IgD-negative memory B cell (primary cell): ENCODE data around the gene FAM169A. TPM values are rescaled to one million over a fixed set of nuclear protein-coding genes. Genes with fewer than 3 reads are reported as not detected.
"Not testable (repeated sequence)": the region's sequence is repeated elsewhere in the genome, so short reads cannot be mapped to it uniquely, and the experiment has no call there.

ENCODE experiments used
- H3K27ac Mint-ChIP-seq, 3 donors: one replicate each; pipeline ENCODE4 v1.8.0; 2020 to 2022; ENCODE audit warnings: mild to moderate bottlenecking in 3 of 3, mixed read lengths in 3 of 3, moderate library complexity in 1 of 3
- H3K27me3 Mint-ChIP-seq: one replicate; pipeline ENCODE4 v1.8.0; 2021; ENCODE audit warnings: mixed read lengths
- H3K36me3 Mint-ChIP-seq: one replicate; pipeline ENCODE4 v1.8.0; 2020; ENCODE audit warnings: mild to moderate bottlenecking, mixed read lengths
- H3K4me1 Mint-ChIP-seq, 3 donors: one replicate each; pipeline ENCODE4 v1.8.0; 2020 to 2022; ENCODE audit warnings: mixed read lengths in 3 of 3, mild to moderate bottlenecking in 1 of 3
- H3K4me3 Mint-ChIP-seq, 4 donors: one replicate each; pipeline ENCODE4 v1.8.0; 2020 to 2022; ENCODE audit warnings: mild to moderate bottlenecking in 4 of 4, mixed read lengths in 4 of 4, moderate library complexity in 3 of 4
- H3K9me3 Mint-ChIP-seq, 3 donors: one replicate each; pipeline ENCODE4 v1.8.0; 2020 to 2021; ENCODE audit warnings: mixed read lengths in 3 of 3, mild to moderate bottlenecking in 1 of 3
- polyA plus RNA-seq: library from polyadenylated mRNA; unstranded; fragments of 300-500 nt; fragmentation: Illumina TruSeq; gene quantifications from one replicate; pipeline ENCODE4 v1.2.3, GENCODE V29; 2021

FAM169A gene
- polyA plus RNA-seq: 1.6 TPM

GRCh38 chr5:74865804-74866595 lies at the start of gene FAM169A:
TSS of gene FAM169A (minus strand) at chr5:74866387. CDS start at chr5:74841676, 24,711 bp downstream.
- Mint-ChIP-seq H3K27ac (peak within 1 kb of the TSS in 2 of 3 donors; percentile 74 to 84), H3K4me1 (peaks cover 0 to 17% (median 0%) of the 10 kb centered on the region in 3 donors), H3K9me3 (no peaks in the 10 kb centered on the region), H3K27me3 (peaks cover 22% of the 10 kb centered on the region), H3K36me3 (no peaks in the 10 kb centered on the region), H3K4me3 (peak within 1 kb of the TSS; percentile 86 to 89 (median 88))

GRCh38 chr5:74915488-74915887 lies 49.3 kb upstream of the FAM169A start:
- H3K27ac Mint-ChIP-seq: no peak overlapping the region
- H3K4me1 Mint-ChIP-seq: peaks cover 0 to 1% (median 0%) of the 10 kb centered on the region in 3 donors
- H3K4me3 Mint-ChIP-seq: peak overlapping the region in 1 of 4 donors; percentile 40
- peaks cover 0 to 2% (median under 1%) of the 10 kb centered on the region in 3 donors for H3K9me3 Mint-ChIP-seq
- H3K36me3 Mint-ChIP-seq: peaks cover 1% of the 10 kb centered on the region
- H3K27me3 Mint-ChIP-seq: peaks cover 4% of the 10 kb centered on the region

- not testable (repeated sequence) for H3K27me3 Mint-ChIP-seq, H3K4me1 Mint-ChIP-seq
Measured at GRCh38 chr5:74911421-74911820, 45.2 kb upstream of the FAM169A start.

GRCh38 chr5:74909888-74910287 lies 43.7 kb upstream of the FAM169A start:
- H3K27me3 Mint-ChIP-seq, H3K27ac Mint-ChIP-seq, H3K36me3 Mint-ChIP-seq, H3K9me3 Mint-ChIP-seq, H3K4me1 Mint-ChIP-seq, H3K4me3 Mint-ChIP-seq: not testable (repeated sequence)

More at GRCh38 chr5:74911421-74911820, 45.2 kb upstream of the FAM169A start:
- H3K36me3 Mint-ChIP-seq, H3K27ac Mint-ChIP-seq, H3K9me3 Mint-ChIP-seq: not testable (repeated sequence)
- H3K4me3 Mint-ChIP-seq: peak overlapping the region in 1 of 4 donors; percentile 15

- H3K4me3 Mint-ChIP-seq, H3K4me1 Mint-ChIP-seq, H3K36me3 Mint-ChIP-seq, H3K27ac Mint-ChIP-seq, H3K9me3 Mint-ChIP-seq, H3K27me3 Mint-ChIP-seq: not testable (repeated sequence)
Measured at GRCh38 chr5:74908237-74908636, 42.0 kb upstream of the FAM169A start.

- not testable (repeated sequence) for H3K4me3 Mint-ChIP-seq, H3K27ac Mint-ChIP-seq, H3K27me3 Mint-ChIP-seq, H3K9me3 Mint-ChIP-seq, H3K36me3 Mint-ChIP-seq, H3K4me1 Mint-ChIP-seq
Measured at GRCh38 chr5:74904713-74905112, 38.5 kb upstream of the FAM169A start.

- H3K4me3 Mint-ChIP-seq: no peak overlapping the region
Measured at GRCh38 chr5:74903165-74903787, 37.1 kb upstream of the FAM169A start.

GRCh38 chr5:74897049-74897448 lies 30.9 kb upstream of the FAM169A start:
- H3K27ac Mint-ChIP-seq: no peak overlapping the region
- H3K4me1 Mint-ChIP-seq: no peaks in the 10 kb centered on the region
- H3K9me3 Mint-ChIP-seq: peaks cover 3 to 8% (median 5%) of the 10 kb centered on the region in 3 donors
- H3K36me3 Mint-ChIP-seq: no peaks in the 10 kb centered on the region
- H3K4me3 Mint-ChIP-seq: no peak overlapping the region
- no peaks in the 10 kb centered on the region for H3K27me3 Mint-ChIP-seq

More at GRCh38 chr5:74903165-74903787, 37.1 kb upstream of the FAM169A start:
- H3K4me1 Mint-ChIP-seq: no peaks in the 10 kb centered on the region
- H3K36me3 Mint-ChIP-seq: no peaks in the 10 kb centered on the region
- H3K9me3 Mint-ChIP-seq: peaks cover 0 to 4% (median 0%) of the 10 kb centered on the region in 3 donors
- peak overlapping the region in 1 of 3 donors; percentile 24 for H3K27ac Mint-ChIP-seq
- H3K27me3 Mint-ChIP-seq: no peaks in the 10 kb centered on the region

- Mint-ChIP-seq H3K4me3 (no peak overlapping the region), H3K4me1 (no peaks in the 10 kb centered on the region), H3K36me3 (no peaks in the 10 kb centered on the region), H3K27ac (no peak overlapping the region), H3K27me3 (no peaks in the 10 kb centered on the region), H3K9me3 (peaks cover 3 to 8% (median 5%) of the 10 kb centered on the region in 3 donors)
Measured at GRCh38 chr5:74895906-74896305, 29.7 kb upstream of the FAM169A start.

- Mint-ChIP-seq H3K4me3 (no peak overlapping the region), H3K27ac (no peak overlapping the region), H3K9me3 (peaks cover 3 to 11% (median 8%) of the 10 kb centered on the region in 3 donors)
Measured at GRCh38 chr5:74894351-74894750, 28.2 kb upstream of the FAM169A start.

GRCh38 chr5:74892921-74893320 lies 26.7 kb upstream of the FAM169A start:
- no peak overlapping the region for H3K27ac Mint-ChIP-seq
- H3K9me3 Mint-ChIP-seq: peaks cover 3 to 11% (median 8%) of the 10 kb centered on the region in 3 donors
- H3K27me3 Mint-ChIP-seq: no peaks in the 10 kb centered on the region
- H3K36me3 Mint-ChIP-seq: no peaks in the 10 kb centered on the region
- no peak overlapping the region for H3K4me3 Mint-ChIP-seq
- no peaks in the 10 kb centered on the region for H3K4me1 Mint-ChIP-seq

More at GRCh38 chr5:74894351-74894750, 28.2 kb upstream of the FAM169A start:
- H3K27me3 Mint-ChIP-seq: no peaks in the 10 kb centered on the region
- H3K36me3 Mint-ChIP-seq: no peaks in the 10 kb centered on the region
- no peaks in the 10 kb centered on the region for H3K4me1 Mint-ChIP-seq

GRCh38 chr5:74889523-74890105 lies 23.4 kb upstream of the FAM169A start:
- no peak overlapping the region for H3K27ac Mint-ChIP-seq
- no peaks in the 10 kb centered on the region for H3K27me3 Mint-ChIP-seq
- no peaks in the 10 kb centered on the region for H3K36me3 Mint-ChIP-seq
- H3K9me3 Mint-ChIP-seq: peaks cover 3 to 7% (median 3%) of the 10 kb centered on the region in 3 donors
- H3K4me3 Mint-ChIP-seq: no peak overlapping the region
- H3K4me1 Mint-ChIP-seq: no peaks in the 10 kb centered on the region

GRCh38 chr5:74888117-74888516 lies 21.9 kb upstream of the FAM169A start:
- Mint-ChIP-seq H3K36me3 (no peaks in the 10 kb centered on the region), H3K9me3 (peaks cover 2 to 3% (median 3%) of the 10 kb centered on the region in 3 donors), H3K4me1 (no peaks in the 10 kb centered on the region), H3K27me3 (no peaks in the 10 kb centered on the region), H3K27ac (no peak overlapping the region), H3K4me3 (no peak overlapping the region)

GRCh38 chr5:74885170-74885569 lies 19.0 kb upstream of the FAM169A start:
- H3K9me3 Mint-ChIP-seq: peaks cover 2 to 3% (median 3%) of the 10 kb centered on the region in 3 donors
- H3K36me3 Mint-ChIP-seq: no peaks in the 10 kb centered on the region
- no peaks in the 10 kb centered on the region for H3K4me1 Mint-ChIP-seq
- H3K4me3 Mint-ChIP-seq: no peak overlapping the region
- no peaks in the 10 kb centered on the region for H3K27me3 Mint-ChIP-seq
- H3K27ac Mint-ChIP-seq: no peak overlapping the region

GRCh38 chr5:74882379-74883134 lies 16.4 kb upstream of the FAM169A start:
- not testable (repeated sequence) for H3K27ac Mint-ChIP-seq, H3K27me3 Mint-ChIP-seq, H3K9me3 Mint-ChIP-seq, H3K4me3 Mint-ChIP-seq, H3K36me3 Mint-ChIP-seq, H3K4me1 Mint-ChIP-seq
